Astrocyte of the spinal cord (primary cell): Measurements from ENCODE around the gene EXD3.

Experiments
- DNase-seq: peaks from one replicate; pipeline ENCODE4 v3.0.0; 2011; ENCODE audit warnings: low read depth, low spot score
- H3K4me3 ChIP-seq: 2 replicates; pipeline ENCODE4 v1.5.1; 2011; ENCODE audit warnings: low read depth, mild to moderate bottlenecking, low read length, moderate library complexity
- CTCF ChIP-seq: IDR thresholded peaks from 2 replicates; pipeline ENCODE4 v1.5.1; 2012; ENCODE audit warnings: low read depth, mild to moderate bottlenecking, low read length, inconsistent platforms
- in situ Hi-C: cut with HindIII; loops from 2 replicates; pipeline ENCODE4 v1.10.0; 2017; ENCODE audit warnings: low sequenced_read_pairs

The EXD3 gene

GRCh38 chr9:137376386-137376785, 46.6 kb downstream of the EXD3 start:
- DNase-seq, result no peak
- no peak overlapping the region for H3K4me3 ChIP-seq
- no peak for TF ChIP-seq CTCF
- in situ Hi-C loops, result no loop called here

GRCh38 chr9:137375321-137376058, 47.5 kb downstream of the EXD3 start:
- DNase-seq, result no peak
- in situ Hi-C loops, result no loop called here
- no peak overlapping the region for H3K4me3 ChIP-seq
- no peak for TF ChIP-seq CTCF

- in situ Hi-C loops, result no loop called here
- no peak for DNase-seq
- TF ChIP-seq CTCF, result no peak
Measured at GRCh38 chr9:137374131-137374845, 48.7 kb downstream of the EXD3 start.

GRCh38 chr9:137373611-137373980, 49.4 kb downstream of the EXD3 start:
- H3K4me3 ChIP-seq, result no peak overlapping the region
- DNase-seq, result no peak
- in situ Hi-C loops, result no loop called here
- TF ChIP-seq CTCF, result no peak

More at GRCh38 chr9:137374131-137374845, 48.7 kb downstream of the EXD3 start:
- no peak overlapping the region for H3K4me3 ChIP-seq

- DNase-seq, result no peak
- in situ Hi-C loops, result no loop called here
- TF ChIP-seq CTCF, result no peak
- no peak overlapping the region for H3K4me3 ChIP-seq
Measured at GRCh38 chr9:137372693-137373610, 50.0 kb downstream of the EXD3 start.

- H3K4me3 ChIP-seq, result no peak overlapping the region
- no peak for DNase-seq
- TF ChIP-seq CTCF, result no peak
- in situ Hi-C loops, result no loop called here
Measured at GRCh38 chr9:137371946-137372651, 50.9 kb downstream of the EXD3 start.
